Prostate gland (tissue), 2 donors: ENCODE measurements around the gene ADARB1.

Source experiments
- CTCF ChIP-seq, 4 experiments: fragments of 200-600 bp in 2 of 4; fragments of 450-650 bp in 2 of 4; sonication (generic) in 2 of 4; IDR thresholded peaks; 1 replicate in 3 of 4; 2 replicates in 1 of 4; pipeline ENCODE4 v1.5.1; 2016 to 2019; ENCODE audit warnings: antibody characterized with exemption in 4 of 4, mild to moderate bottlenecking in 2 of 4, moderate library complexity in 2 of 4
- POLR2A ChIP-seq: fragments of 450-650 bp; IDR thresholded peaks from one replicate; pipeline ENCODE4 v1.6.1; 2016; ENCODE audit warnings: antibody characterized with exemption, mild to moderate bottlenecking

GRCh38 chr21:45250914-45251634, 176.7 kb downstream of the ADARB1 start:
- no peak for TF ChIP-seq CTCF (IDR thresholded peaks at IDR 0.05)
- TF ChIP-seq POLR2A = no peak
